Fibroblast of mammary gland (primary cell): ENCODE measurements around the gene PFKL.

Experiments used
- DNase-seq: peaks from one replicate; pipeline ENCODE4 v3.0.0-alpha.2; 2010; ENCODE audit warnings: low read depth
- H3K4me3 ChIP-seq: 2 replicates; pipeline ENCODE4 v1.5.1; 2011; ENCODE audit warnings: low read depth, mild to moderate bottlenecking, low read length, moderate library complexity; ENCODE audit not compliant: control insufficient read depth
- TF ChIP-seq, protein P1 (sequence below): conservative IDR thresholded peaks from 2 replicates; pipeline ENCODE4 v1.5.1; 2011; ENCODE audit warnings: low read depth, low read length, inconsistent platforms; ENCODE audit not compliant: control insufficient read depth, insufficient read depth

The PFKL gene

DNA sequence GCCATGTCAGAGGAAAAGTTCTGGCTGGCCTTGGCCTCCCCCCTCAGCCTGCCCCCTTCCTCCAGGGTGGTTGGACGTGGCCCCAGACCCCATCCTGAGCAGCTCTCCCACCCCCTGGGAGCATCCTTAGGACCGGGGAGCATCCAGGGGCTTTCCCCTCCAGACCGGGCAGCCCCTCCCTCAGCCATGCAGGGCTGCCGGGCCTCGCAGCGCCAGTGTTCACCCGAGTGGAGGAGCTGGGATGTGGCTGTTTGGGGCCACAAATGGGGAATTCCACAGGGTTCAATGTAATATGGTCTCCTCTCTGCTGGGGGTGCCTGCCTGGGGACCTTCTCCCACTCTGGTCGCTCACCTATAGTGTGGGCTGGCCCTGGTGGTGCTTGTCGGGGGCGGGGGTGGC lies 4.2 kb upstream of the PFKL start:
- TF ChIP-seq, protein P1, sequence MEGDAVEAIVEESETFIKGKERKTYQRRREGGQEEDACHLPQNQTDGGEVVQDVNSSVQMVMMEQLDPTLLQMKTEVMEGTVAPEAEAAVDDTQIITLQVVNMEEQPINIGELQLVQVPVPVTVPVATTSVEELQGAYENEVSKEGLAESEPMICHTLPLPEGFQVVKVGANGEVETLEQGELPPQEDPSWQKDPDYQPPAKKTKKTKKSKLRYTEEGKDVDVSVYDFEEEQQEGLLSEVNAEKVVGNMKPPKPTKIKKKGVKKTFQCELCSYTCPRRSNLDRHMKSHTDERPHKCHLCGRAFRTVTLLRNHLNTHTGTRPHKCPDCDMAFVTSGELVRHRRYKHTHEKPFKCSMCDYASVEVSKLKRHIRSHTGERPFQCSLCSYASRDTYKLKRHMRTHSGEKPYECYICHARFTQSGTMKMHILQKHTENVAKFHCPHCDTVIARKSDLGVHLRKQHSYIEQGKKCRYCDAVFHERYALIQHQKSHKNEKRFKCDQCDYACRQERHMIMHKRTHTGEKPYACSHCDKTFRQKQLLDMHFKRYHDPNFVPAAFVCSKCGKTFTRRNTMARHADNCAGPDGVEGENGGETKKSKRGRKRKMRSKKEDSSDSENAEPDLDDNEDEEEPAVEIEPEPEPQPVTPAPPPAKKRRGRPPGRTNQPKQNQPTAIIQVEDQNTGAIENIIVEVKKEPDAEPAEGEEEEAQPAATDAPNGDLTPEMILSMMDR: no peak
- H3K4me3 ChIP-seq: no peak overlapping the region
- DNase-seq: no peak

DNA sequence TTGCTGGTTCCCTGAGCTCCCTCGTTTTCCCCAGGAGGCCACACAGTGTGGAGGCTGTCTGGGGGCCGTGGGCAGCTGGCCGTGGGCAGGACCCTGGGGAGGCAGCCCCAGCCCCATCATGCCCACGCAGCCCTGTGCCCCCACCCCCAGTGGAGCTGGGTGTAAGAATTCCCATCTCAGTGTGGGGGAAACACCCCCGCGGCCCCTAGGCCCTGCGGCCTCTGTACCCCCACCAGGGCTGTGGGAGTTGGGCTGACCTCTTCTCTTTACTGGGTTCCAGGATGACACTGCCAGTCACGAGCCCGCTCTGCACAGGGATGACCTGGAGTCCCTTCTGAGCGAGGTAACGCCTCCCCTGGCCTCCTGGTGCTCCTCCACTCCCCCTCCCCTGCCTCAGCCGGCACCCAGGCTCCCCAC lies 3.7 kb upstream of the PFKL start:
- no peak overlapping the region for H3K4me3 ChIP-seq
- TF ChIP-seq, protein P1: no peak
- no peak for DNase-seq

DNA sequence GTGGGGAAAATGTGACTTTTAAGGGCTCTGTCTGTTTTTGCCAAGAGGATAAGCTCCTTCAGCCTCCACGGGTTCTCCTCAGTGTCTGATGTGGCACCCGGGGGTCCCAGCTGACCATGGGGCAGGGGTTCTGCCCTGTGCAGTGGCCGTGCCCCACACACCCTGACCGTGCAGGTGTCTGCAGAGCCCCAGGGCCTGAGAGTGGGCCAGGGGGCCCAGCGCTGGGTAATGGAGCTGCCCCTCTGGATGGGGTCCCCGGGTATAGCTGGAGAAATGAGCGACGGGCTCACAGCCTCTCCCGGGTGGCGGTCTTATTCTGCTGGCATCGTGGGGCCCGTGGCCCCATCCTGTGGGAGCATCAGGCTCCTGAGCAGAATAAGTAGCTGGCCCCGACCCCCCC lies 2.9 kb upstream of the PFKL start:
- no peak for DNase-seq
- H3K4me3 ChIP-seq: no peak overlapping the region
- TF ChIP-seq, protein P1: no peak

DNA sequence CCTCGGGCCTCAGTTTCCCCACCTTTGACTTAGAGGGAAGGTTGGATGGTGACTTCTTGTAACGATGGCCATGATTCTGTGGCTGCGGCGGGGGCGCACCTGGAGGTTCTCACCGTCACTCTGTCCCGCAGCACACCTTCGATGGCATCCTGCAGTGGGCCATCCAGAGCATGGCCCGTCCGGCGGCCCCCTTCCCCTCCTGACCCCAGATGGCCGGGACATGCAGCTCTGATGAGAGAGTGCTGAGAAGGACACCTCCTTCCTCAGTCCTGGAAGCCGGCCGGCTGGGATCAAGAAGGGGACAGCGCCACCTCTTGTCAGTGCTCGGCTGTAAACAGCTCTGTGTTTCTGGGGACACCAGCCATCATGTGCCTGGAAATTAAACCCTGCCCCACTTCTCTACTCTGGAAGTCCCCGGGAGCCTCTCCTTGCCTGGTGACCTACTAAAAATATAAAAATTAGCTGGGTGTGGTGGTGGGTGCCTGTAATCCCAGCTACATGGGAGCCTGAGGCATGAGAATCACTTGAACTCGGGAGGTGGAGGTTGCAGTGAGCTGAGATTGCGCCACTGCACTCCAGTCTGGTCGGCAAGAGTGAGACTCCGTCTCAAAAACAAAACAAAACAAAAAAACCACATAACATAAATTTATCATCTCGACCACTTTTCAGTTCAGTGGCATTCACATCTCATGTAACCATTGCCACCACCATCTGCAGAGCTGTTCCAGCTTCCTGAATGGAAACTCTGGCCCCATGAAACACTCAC lies 2.1 kb upstream of the PFKL start:
- TF ChIP-seq, protein P1: peak; percentile 75
- DNase-seq: peak; percentile 80
- H3K4me3 ChIP-seq: no peak overlapping the region

DNA sequence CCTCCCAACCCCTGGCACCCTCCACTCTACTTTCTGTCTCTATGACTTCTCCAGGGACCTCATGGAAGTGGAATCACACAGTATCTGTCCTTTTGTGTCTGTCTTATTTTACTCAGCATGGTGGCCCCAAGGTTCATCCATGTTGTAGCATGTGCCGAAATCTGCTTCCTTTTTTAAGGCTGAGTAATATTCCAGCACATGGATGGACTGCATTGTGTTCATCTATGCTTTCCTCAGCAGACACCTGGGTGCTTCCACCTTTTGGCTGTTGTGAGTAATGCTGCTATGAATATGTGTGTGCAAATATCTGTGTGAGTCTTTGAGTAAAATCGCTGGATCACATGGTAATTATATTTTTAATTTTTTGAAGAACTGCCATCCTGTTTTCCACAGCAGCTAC lies 1.6 kb upstream of the PFKL start:
- TF ChIP-seq, protein P1: peak; percentile 14
- H3K4me3 ChIP-seq: no peak overlapping the region
- DNase-seq: no peak

DNA sequence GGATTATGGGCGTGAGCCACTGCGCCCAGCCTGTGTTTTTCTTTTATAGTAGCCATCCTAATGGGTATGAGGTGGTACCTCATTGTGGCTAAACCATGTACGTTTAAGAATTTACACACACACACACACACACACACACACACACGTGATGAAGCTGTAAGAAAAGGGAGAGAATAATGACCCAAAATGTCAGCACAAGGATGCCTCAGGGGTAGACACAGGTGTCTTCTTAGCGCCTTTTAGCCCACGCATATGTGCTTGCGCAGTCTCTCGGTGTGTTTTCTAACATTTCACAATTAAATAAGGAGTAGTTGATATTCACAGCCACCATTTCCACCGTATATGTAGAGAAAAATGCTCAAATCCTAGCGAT lies 782 bp upstream of the PFKL start:
- peak; percentile 9 for DNase-seq
- TF ChIP-seq, protein P1: no peak
- peak overlapping the region; percentile 62 for H3K4me3 ChIP-seq
